Thyroid gland (tissue), 4 donors: Measurements from ENCODE around the gene C2CD2.

Experiments
- CTCF ChIP-seq, 6 experiments: fragments of 200-600 bp in 3 of 6; fragments of 450-650 bp in 3 of 6; sonication (generic) in 3 of 6; IDR thresholded peaks; one replicate each; pipeline ENCODE4 v1.5.1; 2016 to 2019; ENCODE audit warnings: antibody characterized with exemption in 6 of 6, mild to moderate bottlenecking in 2 of 6, inconsistent platforms in 1 of 6, moderate library complexity in 1 of 6
- POLR2A ChIP-seq, 2 donors: fragments of 450-650 bp; IDR thresholded peaks; one replicate each; pipeline ENCODE4 v1.6.1; 2017; ENCODE audit warnings: antibody characterized with exemption in 2 of 2, mild to moderate bottlenecking in 2 of 2, moderate library complexity in 1 of 2

- TF ChIP-seq CTCF (IDR thresholded peaks at IDR 0.05) (peak in 2 of 6 experiments; percentile 8 to 19), POLR2A (IDR thresholded peaks at IDR 0.05) (no peak)
Observed at GRCh38 chr21:41933313-41934079, 20.3 kb downstream of the C2CD2 start.
